ENCODE measurements around the gene GRID1.

GRCh38 chr10:85992324-85992723, 374.3 kb downstream of the GRID1 start:
- no peak for TF ChIP-seq POLR2A (IDR thresholded peaks at IDR 0.05; ENCODE audit: low read length)
- TF ChIP-seq GATA1 (IDR thresholded peaks at IDR 0.05; ENCODE audit: low read depth, low read length) = no peak

All from erythroblast (primary cell).